Aorta (tissue), 5 donors: ENCODE results near the gene GLT8D1. TPM values are rescaled to one million over a fixed set of nuclear protein-coding genes. Genes with fewer than 3 reads are reported as not detected.
A peak's percentile ranks its signal among the peaks of the same experiment; 100 is the strongest.

Source experiments
- ATAC-seq: fragments of 200-7000 bp; cut with Tn5 transposase; one replicate; pipeline ENCODE4 v1.9.1; 2022; ENCODE audit warnings: moderate library complexity; ENCODE audit not compliant: low FRiP score
- DNase-seq, 2 donors: peaks; one replicate each; pipeline ENCODE4 v3.0.0-alpha.2; 2020
- H3K27ac ChIP-seq, 2 donors: one replicate each; pipeline ENCODE4 v1.5.1; 2013; ENCODE audit warnings: low read length in 2 of 2, mild to moderate bottlenecking in 2 of 2, moderate library complexity in 2 of 2, control low read depth in 1 of 2, inconsistent platforms in 1 of 2, low read depth in 1 of 2
- H3K27me3 ChIP-seq, 2 donors: one replicate each; pipeline ENCODE4 v1.6.1; 2013; ENCODE audit warnings: control low read depth in 1 of 2, low read length in 1 of 2, mild to moderate bottlenecking in 1 of 2, moderate library complexity in 1 of 2; ENCODE audit not compliant: insufficient read depth in 2 of 2, control insufficient read depth in 1 of 2
- H3K36me3 ChIP-seq, 2 donors: one replicate each; pipeline ENCODE4 v1.6.1; 2013; ENCODE audit warnings: control low read depth in 1 of 2, low read length in 1 of 2, mild to moderate bottlenecking in 1 of 2; ENCODE audit not compliant: insufficient read depth in 2 of 2, control insufficient read depth in 1 of 2
- H3K4me1 ChIP-seq, 2 donors: one replicate each; pipeline ENCODE4 v1.6.1; 2013; ENCODE audit warnings: low read length in 2 of 2, control low read depth in 1 of 2, mild to moderate bottlenecking in 1 of 2, moderate library complexity in 1 of 2; ENCODE audit not compliant: insufficient read depth in 2 of 2, control insufficient read depth in 1 of 2
- H3K4me3 ChIP-seq, 2 donors: one replicate each; pipeline ENCODE4 v1.5.1; 2013; ENCODE audit warnings: low read length in 2 of 2, control low read depth in 1 of 2, mild to moderate bottlenecking in 1 of 2
- H3K9me3 ChIP-seq: one replicate; pipeline ENCODE4 v1.6.1; 2013; ENCODE audit warnings: mild to moderate bottlenecking, low read length; ENCODE audit not compliant: control insufficient read depth
- WGBS, 2 donors: extraction: QIAGEN DNeasy Blood & Tissue Kit; methylation state at CpG; one replicate each; pipeline ENCODE4 v1.1.7; 2013; 5-methylcytosine and 5-hydroxymethylcytosine counted together
- intact Hi-C, 2 donors: fragments of 100-400 bp; cut with DNase I; formaldehyde crosslinking; loops; one replicate each; pipeline versions ENCODE4 v1.14.2 to v1.15.0; 2022
- polyA plus RNA-seq, 2 donors: library from polyadenylated mRNA; stranded (reverse); fragments of 200-250 nt; gene quantifications; one replicate each; pipeline ENCODE4 v1.2.3, GENCODE V29; 2013
- total RNA-seq, 2 donors: library from RNA; stranded (reverse); fragmentation: NEBNext Ultra II Directional; extraction: Animal tissue kit (Norgen Biotek cat#: 25700); gene quantifications; one replicate each; pipeline ENCODE4 v1.2.1, GENCODE V29; 2021
- donor health status: healthy with polysubstance abuse.
- donor health status: Bipolar disorder and iron deficiency.
- donor health status: DM: no; HTN: no; CAD: no.
- donor health status: DM: no; HTN: no; CAD: no.
- donor health status: DM: yes; HTN: yes; CAD: no.

GLT8D1 gene
- total and polyA plus RNA-seq, 4 donors = 26.0 to 59.5 (median 38.6) TPM

DNA sequence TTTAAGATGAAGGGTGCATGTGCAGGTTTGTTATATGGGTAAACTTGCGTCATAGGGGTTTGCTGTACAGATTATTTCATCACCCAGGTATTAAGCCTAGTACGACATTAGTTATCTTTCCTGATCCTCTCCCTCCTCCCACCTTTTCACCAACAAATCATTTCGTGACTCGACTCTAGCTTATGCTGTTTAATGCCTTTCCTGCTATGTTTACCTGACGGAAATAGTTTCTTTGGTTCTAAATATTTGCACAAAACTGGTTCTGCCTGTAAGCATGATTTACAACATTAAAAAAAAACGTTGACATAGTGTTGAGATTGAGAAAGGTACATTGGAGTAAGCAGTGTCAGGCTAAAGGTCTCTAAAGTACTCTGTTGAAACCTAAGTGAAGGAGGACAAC lies 17.3 kb downstream of the GLT8D1 start:
- whole genome bisulfite sequencing, 2 donors = 74 to 75% methylated on average over 6 of the region's 6 CpGs
- Histone ChIP-seq H3K27me3 (no peaks in the 10 kb centered on the region), H3K36me3 (peaks cover 10% of the 10 kb centered on the region in 2 donors), H3K4me3 (no peak overlapping the region), H3K27ac (no peak overlapping the region), H3K9me3 (no peaks in the 10 kb centered on the region), H3K4me1 (no peaks in the 10 kb centered on the region)
- DNase-seq (no peak), ATAC-seq (no peak)
- intact Hi-C loops = no loop called here

DNA sequence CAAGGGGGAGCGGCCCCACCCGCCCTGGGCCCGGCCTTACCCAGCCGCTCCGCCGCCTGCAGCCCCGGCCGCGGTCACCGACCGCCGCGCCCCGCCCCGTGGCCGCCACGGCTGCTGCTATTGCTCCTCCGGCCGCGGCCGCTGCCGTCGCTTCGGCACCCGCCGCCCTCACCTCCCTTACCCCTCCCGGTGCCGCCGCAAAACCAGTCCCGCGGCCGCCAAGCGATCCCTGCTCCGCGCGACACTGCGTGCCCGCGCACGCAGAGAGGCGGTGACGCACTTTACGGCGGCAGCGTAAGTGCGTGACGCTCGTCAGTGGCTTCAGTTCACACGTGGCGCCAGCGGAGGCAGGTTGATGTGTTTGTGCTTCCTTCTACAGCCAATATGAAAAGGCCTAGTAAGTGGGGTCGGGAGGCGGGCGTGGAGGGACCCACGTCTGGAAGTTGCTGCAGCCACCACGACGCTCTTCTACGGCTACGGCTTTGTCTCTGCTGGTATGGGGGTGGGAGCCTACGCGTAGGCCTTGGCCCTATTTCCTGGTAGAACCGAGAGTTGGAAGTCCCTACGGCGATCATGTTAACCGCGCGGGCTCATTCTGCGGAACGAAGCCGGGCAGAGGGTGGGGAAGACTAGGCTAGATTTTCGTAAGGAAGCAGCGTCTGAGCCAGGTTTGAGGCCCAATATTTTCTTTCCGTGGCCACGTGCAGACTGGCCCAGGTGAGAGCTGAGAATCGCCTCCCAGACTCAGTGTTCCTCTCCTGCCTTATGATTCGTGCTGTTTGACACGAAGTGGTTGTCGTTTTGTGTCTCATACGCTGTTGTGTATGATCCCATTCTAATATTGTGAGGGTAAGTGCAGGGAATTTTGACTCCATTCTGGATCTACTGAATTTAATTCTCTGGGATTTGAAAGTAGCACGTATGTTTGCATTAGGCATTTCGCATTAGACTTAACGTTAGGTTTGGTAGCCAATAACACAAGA lies 19.6 kb downstream of the GLT8D1 start, which contains the start of the genes GNL3 and PBRM1:
Gene GNL3, plus strand, starts transcription at position 324 of the 983 bp plus-strand sequence. Its CDS starts 61 bp downstream, at position 385.
Gene PBRM1, minus strand, starts transcription at position 205 of the 983 bp plus-strand sequence.
- Histone ChIP-seq H3K4me3 (peak within 1 kb of the TSS; percentile 62 to 86), H3K27me3 (no peaks in the 10 kb centered on the region), H3K27ac (peak within 1 kb of the TSS; percentile 72 to 92), H3K4me1 (peaks cover 0 to 3% of the 10 kb centered on the region in 2 donors), H3K36me3 (peaks cover 3 to 7% of the 10 kb centered on the region in 2 donors), H3K9me3 (no peaks in the 10 kb centered on the region)
- DNase-seq = peak; percentile 97 to 98
- intact Hi-C loops = no loop called here
- ATAC-seq = peak; percentile 98
- 0 to 1% methylated on average over 67 to 82 of the region's 82 CpGs for WGBS, 2 donors

DNA sequence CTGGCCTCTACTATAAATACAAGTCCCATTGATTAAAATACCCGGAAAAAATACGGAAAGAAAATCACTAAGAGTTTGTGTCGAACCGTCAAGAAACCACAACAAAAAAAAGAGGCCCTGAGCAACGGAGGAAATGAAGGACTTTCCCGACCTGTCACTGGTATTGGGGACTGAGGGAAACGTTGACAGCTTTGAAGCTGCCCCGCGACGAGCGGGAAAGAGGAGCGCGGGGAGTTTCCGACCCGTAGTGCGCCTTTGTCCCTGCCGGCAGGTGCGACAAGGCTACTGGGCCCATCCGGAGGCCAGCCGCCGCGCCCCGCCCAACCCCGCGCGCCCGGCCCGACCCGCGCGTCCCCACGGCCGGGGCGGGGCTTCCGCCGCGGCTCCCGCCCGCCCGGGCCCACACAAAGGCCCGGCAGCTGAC lies 20.3 kb downstream of the GLT8D1 start:
- Histone ChIP-seq H3K4me1 (peaks cover 0 to 3% of the 10 kb centered on the region in 2 donors), H3K4me3 (peak overlapping the region; percentile 62 to 86), H3K9me3 (no peaks in the 10 kb centered on the region), H3K36me3 (peaks cover 3 to 7% of the 10 kb centered on the region in 2 donors), H3K27me3 (no peaks in the 10 kb centered on the region), H3K27ac (peak overlapping the region; percentile 72 to 92)
- intact Hi-C loops = no loop called here
- WGBS, 2 donors = 0 to 1% methylated on average over 20 to 41 of the region's 41 CpGs
- DNase-seq (peak; percentile 84 to 91), ATAC-seq (peak; percentile 93)

DNA sequence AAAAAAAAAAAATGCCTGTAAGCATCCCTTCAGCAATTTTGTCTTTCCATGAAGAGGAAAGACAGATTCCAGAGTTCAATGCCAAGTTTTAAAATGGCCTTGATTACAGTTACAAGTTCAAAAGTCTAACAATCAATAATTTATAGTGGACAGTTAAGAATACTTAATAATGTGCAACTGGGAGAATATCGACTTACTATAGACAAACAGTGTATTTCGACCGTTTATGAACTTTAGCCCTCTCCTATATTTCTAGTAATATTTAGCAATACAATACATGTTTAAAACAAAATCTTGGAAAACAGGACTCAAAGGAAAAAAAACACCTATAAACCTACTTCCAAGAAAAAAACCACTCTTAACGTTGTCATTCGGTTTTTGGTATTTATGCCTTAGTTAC lies 21.4 kb downstream of the GLT8D1 start:
- H3K4me1 ChIP-seq = peaks cover 0 to 3% of the 10 kb centered on the region in 2 donors
- WGBS, 2 donors = 55 to 61% methylated on average over 5 of the region's 5 CpGs
- H3K36me3 ChIP-seq = peaks cover 0 to 7% of the 10 kb centered on the region in 2 donors
- H3K4me3 ChIP-seq = no peak overlapping the region
- intact Hi-C loops = loop anchor here in 1 of 2 donors (5.0 kb wide), 1 partner anchor 213 kb away; the partner anchor contains the start of gene STIMATE
- H3K27ac ChIP-seq = no peak overlapping the region
- no peaks in the 10 kb centered on the region for H3K27me3 ChIP-seq
- no peaks in the 10 kb centered on the region for H3K9me3 ChIP-seq
- ATAC-seq (no peak), DNase-seq (no peak)

DNA sequence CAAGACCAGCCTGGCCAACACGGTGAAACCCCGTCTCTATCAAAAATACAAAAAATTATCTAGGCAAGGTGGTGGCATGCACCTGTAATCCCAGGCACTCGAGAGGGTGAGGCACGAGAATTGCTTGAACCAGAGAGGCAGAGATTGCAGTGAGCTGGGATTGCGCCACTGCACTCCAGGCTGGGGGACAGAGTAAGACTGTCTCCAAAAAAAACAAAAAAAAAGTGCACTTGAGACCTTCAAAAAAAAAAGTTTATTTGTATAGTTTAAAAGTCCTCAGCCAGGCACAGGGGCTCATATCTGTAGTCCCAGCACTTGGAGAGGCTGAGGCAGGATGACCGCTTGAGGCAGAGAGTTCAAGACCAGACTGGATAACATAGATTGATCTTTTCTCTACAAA lies 22.0 kb downstream of the GLT8D1 start:
- Histone ChIP-seq H3K9me3 (no peaks in the 10 kb centered on the region), H3K27ac (no peak overlapping the region), H3K4me1 (peaks cover 0 to 3% of the 10 kb centered on the region in 2 donors)

DNA sequence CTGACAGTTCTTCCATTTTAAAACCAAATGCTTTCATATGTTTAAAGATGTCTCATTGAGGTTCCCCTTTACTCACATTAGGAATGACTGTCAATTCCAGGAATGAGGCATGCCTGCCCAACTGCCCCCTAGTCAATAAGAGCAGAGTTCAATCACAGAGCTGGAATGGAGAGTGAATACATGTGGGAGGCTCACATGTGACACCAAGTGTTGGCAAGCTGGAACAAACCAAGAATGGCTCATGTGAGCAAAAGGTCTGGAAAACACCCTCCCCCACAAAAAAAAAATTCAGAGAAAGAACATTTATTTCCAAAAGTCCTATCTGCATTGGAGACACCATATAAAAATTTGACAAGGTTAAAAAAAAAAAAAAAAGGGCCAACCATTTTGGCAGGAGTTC lies 23.6 kb downstream of the GLT8D1 start:
- H3K36me3 ChIP-seq = peaks cover 2 to 5% of the 10 kb centered on the region in 2 donors
- H3K4me3 ChIP-seq = no peak overlapping the region
- H3K4me1 ChIP-seq = peaks cover 0 to 3% of the 10 kb centered on the region in 2 donors
- no peak for DNase-seq
- no peaks in the 10 kb centered on the region for H3K27me3 ChIP-seq
- H3K9me3 ChIP-seq = no peaks in the 10 kb centered on the region
- no peak overlapping the region for H3K27ac ChIP-seq
- intact Hi-C loops = loop anchor here in 1 of 2 donors (5.0 kb wide), 1 partner anchor 215 kb away; the partner anchor contains the start of gene STIMATE
- ATAC-seq = no peak

More for the DNA sequence above, 22.0 kb downstream of the GLT8D1 start:
- intact Hi-C loops = loop anchor here in 1 of 2 donors (5.0 kb wide), 1 partner anchor 214 kb away; the partner anchor contains the start of gene STIMATE
- ATAC-seq (no peak), DNase-seq (peak; percentile 73 to 79)
- Histone ChIP-seq H3K27me3 (no peaks in the 10 kb centered on the region), H3K36me3 (peaks cover 0 to 3% of the 10 kb centered on the region in 2 donors), H3K4me3 (no peak overlapping the region)
- WGBS, 2 donors = 7 to 41% methylated on average over 6 of the region's 6 CpGs

DNA sequence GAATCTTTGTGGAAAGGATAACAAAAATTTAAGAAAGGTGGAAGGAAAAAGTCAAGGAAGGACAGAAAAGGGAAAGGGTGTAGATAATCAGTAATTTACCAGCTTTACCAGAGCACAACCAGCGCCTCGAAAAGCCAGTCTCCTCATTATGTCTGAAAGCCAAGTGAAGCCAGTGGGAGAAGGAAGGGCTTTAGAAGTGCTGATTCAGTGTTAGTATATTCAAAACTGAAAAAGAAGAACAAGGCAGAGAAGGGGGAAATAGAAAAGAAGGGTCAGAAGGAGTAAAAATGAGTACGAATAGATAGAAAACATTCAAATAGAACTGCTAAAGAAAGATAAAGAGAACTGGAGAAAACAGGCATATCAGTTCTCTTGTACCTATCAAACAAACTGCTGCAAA lies 24.0 kb downstream of the GLT8D1 start:
- intact Hi-C loops = loop anchor here in 1 of 2 donors (5.0 kb wide), 1 partner anchor 216 kb away; the partner anchor contains the start of gene STIMATE
- H3K4me3 ChIP-seq = no peak overlapping the region
- no peak overlapping the region for H3K27ac ChIP-seq
- no peaks in the 10 kb centered on the region for H3K27me3 ChIP-seq
- H3K9me3 ChIP-seq = no peaks in the 10 kb centered on the region
- no peak for ATAC-seq
- 82 to 89% methylated on average over 3 of the region's 3 CpGs for WGBS, 2 donors
- no peak for DNase-seq
- peaks cover 0 to 3% of the 10 kb centered on the region in 2 donors for H3K4me1 ChIP-seq
- peaks cover 2 to 5% of the 10 kb centered on the region in 2 donors for H3K36me3 ChIP-seq

DNA sequence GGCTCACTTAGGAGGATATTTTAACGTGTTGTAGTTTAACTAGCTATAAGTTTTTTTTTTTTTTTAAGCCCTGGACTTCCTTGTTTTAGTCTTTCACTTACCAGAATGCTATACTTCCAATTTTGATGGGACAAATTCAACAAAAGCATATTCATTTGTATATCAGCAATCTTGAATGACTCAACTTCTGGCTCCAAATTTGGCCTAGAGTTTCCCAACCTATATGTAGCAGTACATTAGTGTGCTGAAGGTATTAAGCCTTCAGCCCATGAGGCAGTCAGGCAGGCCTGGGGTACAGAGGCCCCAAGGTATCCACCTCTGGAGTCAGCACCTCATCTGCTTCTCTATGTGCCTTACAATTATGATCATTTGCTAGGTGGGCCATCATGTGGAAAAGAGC lies 25.8 kb downstream of the GLT8D1 start:
- DNase-seq = no peak
- ATAC-seq = no peak
- H3K27ac ChIP-seq = no peak overlapping the region
- intact Hi-C loops = loop anchor here in 1 of 2 donors (5.0 kb wide), 1 partner anchor 217 kb away; the partner anchor contains the start of gene STIMATE
- H3K4me1 ChIP-seq = peaks cover 0 to 3% of the 10 kb centered on the region in 2 donors
- no peaks in the 10 kb centered on the region for H3K27me3 ChIP-seq
- H3K36me3 ChIP-seq = peaks cover 2 to 5% of the 10 kb centered on the region in 2 donors
- H3K4me3 ChIP-seq = no peak overlapping the region
- H3K9me3 ChIP-seq = no peaks in the 10 kb centered on the region
- WGBS, 2 donors = 65 to 80% methylated on average over 1 of the region's 1 CpG
